Suprapubic skin (tissue), 4 donors: ENCODE results near the gene LRRFIP1.

Experiments used
- EP300 ChIP-seq: sonication (generic); formaldehyde crosslinking; IDR thresholded peaks from one replicate; pipeline ENCODE4 v1.6.1; 2017; ENCODE audit warnings: antibody characterized with exemption
- POLR2AphosphoS5 ChIP-seq, 3 donors: sonication (generic); formaldehyde crosslinking; IDR thresholded peaks; one replicate each; pipeline ENCODE4 v1.6.1; 2017; ENCODE audit warnings: antibody characterized with exemption in 3 of 3
- TF ChIP-seq, protein P1 (sequence below), 2 donors: fragments of 200-600 bp in 1 of 2; fragments of 450-650 bp in 1 of 2; sonication (generic) in 1 of 2; IDR thresholded peaks; one replicate each; pipeline ENCODE4 v1.5.1; 2016 to 2019; ENCODE audit warnings: antibody characterized with exemption in 2 of 2, mild to moderate bottlenecking in 1 of 2, moderate library complexity in 1 of 2

DNA sequence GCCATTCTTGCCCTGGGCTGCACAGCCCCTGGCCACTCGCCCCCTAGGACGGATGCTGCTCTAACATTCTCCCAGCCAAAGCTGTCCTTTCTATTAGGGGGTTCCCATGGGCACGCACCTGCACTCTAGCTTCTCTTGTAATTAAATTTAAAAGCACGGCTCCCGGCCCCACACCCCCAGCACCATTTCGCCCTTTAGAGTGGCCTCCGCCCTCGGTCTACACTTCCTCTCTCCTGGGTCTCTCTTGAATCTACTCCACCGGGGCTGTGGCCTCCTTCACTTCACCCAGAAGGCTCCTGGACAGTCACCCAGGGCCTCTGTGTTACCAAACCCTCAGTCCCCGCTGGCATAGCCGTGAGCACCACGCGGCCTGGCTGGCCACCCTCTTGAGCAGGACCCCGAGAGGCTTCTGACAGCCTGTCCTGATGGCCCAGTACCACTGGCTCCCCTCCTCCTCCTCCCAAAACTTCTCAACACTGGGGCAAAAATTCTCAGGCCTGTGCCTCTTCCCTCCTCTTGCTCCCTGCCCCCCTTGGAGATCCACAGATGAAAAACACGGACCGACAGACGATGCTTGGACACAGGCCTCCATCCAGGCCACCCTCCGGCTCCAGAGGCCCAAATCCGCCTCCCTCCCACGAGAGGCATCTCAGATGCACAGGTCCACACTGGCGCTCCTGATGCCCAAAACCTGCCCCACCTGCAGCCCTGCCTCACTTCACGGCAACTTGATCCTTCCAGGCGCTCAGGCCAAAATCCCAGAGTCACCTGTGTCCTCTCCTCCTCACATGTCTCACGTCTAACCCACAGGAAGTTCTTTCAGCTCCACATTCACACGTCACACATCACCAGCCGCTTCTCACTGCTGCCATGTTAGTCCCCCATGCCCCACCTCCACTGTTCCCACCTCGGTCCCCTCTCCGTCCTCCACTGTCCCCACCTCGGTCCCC is 29.9 kb upstream of the LRRFIP1 start:
- TF ChIP-seq, protein P1, sequence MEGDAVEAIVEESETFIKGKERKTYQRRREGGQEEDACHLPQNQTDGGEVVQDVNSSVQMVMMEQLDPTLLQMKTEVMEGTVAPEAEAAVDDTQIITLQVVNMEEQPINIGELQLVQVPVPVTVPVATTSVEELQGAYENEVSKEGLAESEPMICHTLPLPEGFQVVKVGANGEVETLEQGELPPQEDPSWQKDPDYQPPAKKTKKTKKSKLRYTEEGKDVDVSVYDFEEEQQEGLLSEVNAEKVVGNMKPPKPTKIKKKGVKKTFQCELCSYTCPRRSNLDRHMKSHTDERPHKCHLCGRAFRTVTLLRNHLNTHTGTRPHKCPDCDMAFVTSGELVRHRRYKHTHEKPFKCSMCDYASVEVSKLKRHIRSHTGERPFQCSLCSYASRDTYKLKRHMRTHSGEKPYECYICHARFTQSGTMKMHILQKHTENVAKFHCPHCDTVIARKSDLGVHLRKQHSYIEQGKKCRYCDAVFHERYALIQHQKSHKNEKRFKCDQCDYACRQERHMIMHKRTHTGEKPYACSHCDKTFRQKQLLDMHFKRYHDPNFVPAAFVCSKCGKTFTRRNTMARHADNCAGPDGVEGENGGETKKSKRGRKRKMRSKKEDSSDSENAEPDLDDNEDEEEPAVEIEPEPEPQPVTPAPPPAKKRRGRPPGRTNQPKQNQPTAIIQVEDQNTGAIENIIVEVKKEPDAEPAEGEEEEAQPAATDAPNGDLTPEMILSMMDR (IDR thresholded peaks at IDR 0.05), result no peak
- TF ChIP-seq POLR2AphosphoS5 (IDR thresholded peaks at IDR 0.05), result no peak
- TF ChIP-seq EP300, result no peak
